H9 (cell line): Measurements from ENCODE around the gene ZFR2. TPM values are rescaled to one million over a fixed set of nuclear protein-coding genes. Genes with fewer than 3 reads are reported as not detected.

Source experiments
- DNase-seq: peaks from one replicate; pipeline ENCODE4 v3.0.0-alpha.2; 2017
- H2AFZ ChIP-seq: one replicate; pipeline ENCODE4 v1.6.1; 2013; ENCODE audit warnings: mild to moderate bottlenecking, low read length, control low read depth, moderate library complexity
- H2AK5ac ChIP-seq: 2 replicates; pipeline ENCODE4 v1.6.1; 2013; ENCODE audit warnings: low read length, control low read depth, mixed read lengths; ENCODE audit not compliant: insufficient read length
- H2BK120ac ChIP-seq: one replicate; pipeline ENCODE4 v1.6.1; 2013; ENCODE audit warnings: low read depth, mild to moderate bottlenecking, low read length, control low read depth, inconsistent platforms; ENCODE audit not compliant: poor library complexity, severe bottlenecking
- H2BK12ac ChIP-seq: 2 replicates; pipeline ENCODE4 v1.6.1; 2013; ENCODE audit warnings: low read length, control low read depth, mixed read lengths, low read depth; ENCODE audit not compliant: insufficient read length
- H2BK15ac ChIP-seq: 2 replicates; pipeline ENCODE4 v1.6.1; 2013; ENCODE audit warnings: low read depth, low read length, control low read depth
- H2BK20ac ChIP-seq: one replicate; pipeline ENCODE4 v1.6.1; 2013; ENCODE audit warnings: low read depth, mild to moderate bottlenecking, low read length, control low read depth, inconsistent platforms; ENCODE audit not compliant: poor library complexity, severe bottlenecking
- H2BK5ac ChIP-seq: 2 replicates; pipeline ENCODE4 v1.6.1; 2013; ENCODE audit warnings: low read length, control low read depth, mixed read lengths; ENCODE audit not compliant: insufficient read length
- H3K14ac ChIP-seq: 2 replicates; pipeline ENCODE4 v1.6.1; 2013; ENCODE audit warnings: low read length, control low read depth; ENCODE audit not compliant: insufficient read depth
- H3K18ac ChIP-seq: 2 replicates; pipeline ENCODE4 v1.6.1; 2013; ENCODE audit warnings: low read depth, mild to moderate bottlenecking, mixed read lengths, low read length, control low read depth; ENCODE audit not compliant: insufficient read length
- H3K23ac ChIP-seq: 2 replicates; pipeline ENCODE4 v1.6.1; 2013; ENCODE audit warnings: low read length, control low read depth, mixed read lengths, low read depth; ENCODE audit not compliant: insufficient read length
- H3K23me2 ChIP-seq: 2 replicates; pipeline ENCODE4 v1.6.1; 2013; ENCODE audit warnings: low read depth, mild to moderate bottlenecking, mixed read lengths, low read length, control low read depth; ENCODE audit not compliant: insufficient read length, poor library complexity, severe bottlenecking
- H3K27ac ChIP-seq: 2 replicates; pipeline ENCODE4 v1.5.1; 2013; ENCODE audit warnings: low read length, control low read depth, mixed read lengths, low read depth; ENCODE audit not compliant: insufficient read length
- H3K27me3 ChIP-seq: 2 replicates; pipeline ENCODE4 v1.6.1; 2013; ENCODE audit warnings: low read length, control low read depth, inconsistent platforms; ENCODE audit not compliant: insufficient read depth
- H3K4ac ChIP-seq: 2 replicates; pipeline ENCODE4 v1.6.1; 2013; ENCODE audit warnings: low read depth, mild to moderate bottlenecking, control low read depth, inconsistent platforms, low read length, moderate library complexity
- H3K4me1 ChIP-seq: 2 replicates; pipeline ENCODE4 v1.6.1; 2013; ENCODE audit warnings: low read length, control low read depth, inconsistent platforms; ENCODE audit not compliant: insufficient read depth
- H3K4me2 ChIP-seq: 2 replicates; pipeline ENCODE4 v1.6.1; 2013; ENCODE audit warnings: low read length, control low read depth, mixed read lengths; ENCODE audit not compliant: insufficient read length, insufficient read depth
- H3K56ac ChIP-seq: 2 replicates; pipeline ENCODE4 v1.6.1; 2013; ENCODE audit warnings: low read depth, mild to moderate bottlenecking, mixed read lengths, low read length, control low read depth; ENCODE audit not compliant: insufficient read length
- H3K79me1 ChIP-seq: 2 replicates; pipeline ENCODE4 v1.6.1; 2013; ENCODE audit warnings: low read depth, mild to moderate bottlenecking, moderate library complexity, low read length, control low read depth, inconsistent platforms; ENCODE audit not compliant: insufficient read depth, poor library complexity, severe bottlenecking
- H3K79me2 ChIP-seq: 2 replicates; pipeline ENCODE4 v1.6.1; 2013; ENCODE audit warnings: low read length, control low read depth, inconsistent platforms; ENCODE audit not compliant: insufficient read depth
- H3K9ac ChIP-seq: 2 replicates; pipeline ENCODE4 v1.6.1; 2013; ENCODE audit warnings: low read length, control low read depth, mixed read lengths; ENCODE audit not compliant: insufficient read length; ENCODE audit errors: extremely low read depth
- H3K9me3 ChIP-seq: one replicate; pipeline ENCODE4 v1.6.1; 2013; ENCODE audit warnings: low read depth, low read length, inconsistent platforms; ENCODE audit not compliant: control insufficient read depth
- H3T11ph ChIP-seq: one replicate; pipeline ENCODE4 v1.6.1; 2013; ENCODE audit warnings: mild to moderate bottlenecking, low read length, control low read depth, inconsistent platforms
- H4K20me1 ChIP-seq: one replicate; pipeline ENCODE4 v1.6.1; 2013; ENCODE audit not compliant: control insufficient read depth, insufficient read length, insufficient read depth
- H4K5ac ChIP-seq: 2 replicates; pipeline ENCODE4 v1.6.1; 2013; ENCODE audit warnings: low read depth, mild to moderate bottlenecking, mixed read lengths, low read length, control low read depth; ENCODE audit not compliant: insufficient read length
- H4K8ac ChIP-seq: replicated peaks from 2 replicates; pipeline ENCODE4 v1.6.1; 2013; ENCODE audit warnings: low read length, control low read depth, mixed read lengths, low read depth; ENCODE audit not compliant: insufficient read length
- H4K91ac ChIP-seq: 2 replicates; pipeline ENCODE4 v1.6.1; 2013; ENCODE audit warnings: low read depth, mild to moderate bottlenecking, moderate library complexity, mixed read lengths, low read length, control low read depth; ENCODE audit not compliant: insufficient read length
- H3K27ac Mint-ChIP-seq, 3 experiments: 2 replicates in 2 of 3; 3 replicates in 1 of 3; pipeline ENCODE4 v1.8.0; 2020 to 2021; ENCODE audit warnings: mixed read lengths in 3 of 3, mild to moderate bottlenecking in 1 of 3, moderate library complexity in 1 of 3
- H3K27me3 Mint-ChIP-seq: 2 replicates; pipeline ENCODE4 v1.8.0; 2021; ENCODE audit warnings: low read depth, mild to moderate bottlenecking, moderate library complexity, mixed read lengths
- H3K36me3 Mint-ChIP-seq, 3 experiments: 2 replicates in 2 of 3; 3 replicates in 1 of 3; pipeline ENCODE4 v1.8.0; 2020 to 2021; ENCODE audit warnings: low read depth in 3 of 3, mixed read lengths in 3 of 3; ENCODE audit not compliant: insufficient read depth in 1 of 3
- H3K4me1 Mint-ChIP-seq, 2 experiments: 2 replicates each; pipeline ENCODE4 v1.8.0; 2020; ENCODE audit warnings: mixed read lengths in 2 of 2
- H3K4me3 Mint-ChIP-seq, 2 experiments: 2 replicates in 1 of 2; 3 replicates in 1 of 2; pipeline ENCODE4 v1.8.0; 2020 to 2021; ENCODE audit warnings: mild to moderate bottlenecking in 2 of 2, mixed read lengths in 2 of 2, moderate library complexity in 1 of 2
- H3K9me3 Mint-ChIP-seq, 2 experiments: 2 replicates in 1 of 2; 3 replicates in 1 of 2; pipeline ENCODE4 v1.8.0; 2020; ENCODE audit warnings: mild to moderate bottlenecking in 2 of 2, mixed read lengths in 2 of 2, moderate library complexity in 1 of 2
- WGBS: extraction: QIAGEN DNeasy Blood & Tissue Kit; methylation state at CpG from one replicate; pipeline ENCODE4 v1.1.7; 2013; ENCODE audit warnings: missing lambda C conversion rate, low lambda C conversion rate, mixed read lengths; ENCODE audit not compliant: insufficient read length; ENCODE audit errors: extremely low coverage; 5-methylcytosine and 5-hydroxymethylcytosine counted together
- total RNA-seq: library from RNA; stranded (reverse); gene quantifications from 2 replicates; pipeline ENCODE4 v1.2.1, GENCODE V29; 2021
- TF ChIP-seq, protein P1 (sequence below): fragments of 200-600 bp; sonication (generic); conservative IDR thresholded peaks from 3 replicates; pipeline ENCODE4 v1.8.0; 2021; ENCODE audit warnings: antibody characterized with exemption, mild to moderate bottlenecking

ZFR2 gene
- total RNA-seq, 1 experiment from 2014 or later: 18.3 TPM

DNA sequence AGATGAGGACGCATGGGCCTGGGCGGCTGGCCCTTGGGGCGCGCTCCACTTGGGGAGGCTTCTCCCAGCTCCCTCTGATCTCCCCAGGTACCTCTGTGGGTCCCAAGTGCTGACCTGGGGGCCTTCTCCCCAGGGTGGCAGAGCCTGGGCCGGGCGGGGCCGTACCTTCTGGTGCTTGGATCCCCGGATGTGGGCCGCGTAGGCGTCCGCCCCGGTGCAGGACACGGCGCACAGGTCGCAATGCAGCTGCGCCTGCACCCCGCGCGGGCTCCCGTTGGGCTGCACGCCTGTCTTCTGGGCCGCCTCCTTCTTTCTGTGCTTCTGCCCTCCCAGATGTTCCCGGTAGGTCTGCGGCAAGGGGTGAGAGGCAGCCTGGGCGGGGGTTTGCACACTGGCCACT lies 41.5 kb downstream of the ZFR2 start:
- H3K27ac Mint-ChIP-seq: no peak overlapping the region
- Histone ChIP-seq H3K18ac (no peak overlapping the region), H3T11ph (no peak overlapping the region), H3K79me2 (no peaks in the 10 kb centered on the region), H2AFZ (no peak overlapping the region), H3K14ac (no peak overlapping the region), H3K4ac (no peak overlapping the region), H2BK15ac (no peak overlapping the region), H3K56ac (no peak overlapping the region), H3K23ac (no peak overlapping the region), H2AK5ac (no peak overlapping the region), H3K9me3 (no peaks in the 10 kb centered on the region), H2BK20ac (no peak overlapping the region), H2BK120ac (no peak overlapping the region), H3K27ac (no peak overlapping the region), H3K27me3 (no peaks in the 10 kb centered on the region), H3K9ac (no peak overlapping the region), H4K91ac (no peak overlapping the region), H3K4me1 (no peaks in the 10 kb centered on the region), H3K23me2 (no peaks in the 10 kb centered on the region), H4K5ac (no peak overlapping the region), H4K20me1 (no peaks in the 10 kb centered on the region), H2BK12ac (no peak overlapping the region), H4K8ac (no peak overlapping the region), H3K4me2 (no peak overlapping the region), H2BK5ac (no peak overlapping the region), H3K79me1 (no peaks in the 10 kb centered on the region)
- H3K36me3 Mint-ChIP-seq: no peaks in the 10 kb centered on the region; a peak in 1 of 7 replicates
- TF ChIP-seq, protein P1, sequence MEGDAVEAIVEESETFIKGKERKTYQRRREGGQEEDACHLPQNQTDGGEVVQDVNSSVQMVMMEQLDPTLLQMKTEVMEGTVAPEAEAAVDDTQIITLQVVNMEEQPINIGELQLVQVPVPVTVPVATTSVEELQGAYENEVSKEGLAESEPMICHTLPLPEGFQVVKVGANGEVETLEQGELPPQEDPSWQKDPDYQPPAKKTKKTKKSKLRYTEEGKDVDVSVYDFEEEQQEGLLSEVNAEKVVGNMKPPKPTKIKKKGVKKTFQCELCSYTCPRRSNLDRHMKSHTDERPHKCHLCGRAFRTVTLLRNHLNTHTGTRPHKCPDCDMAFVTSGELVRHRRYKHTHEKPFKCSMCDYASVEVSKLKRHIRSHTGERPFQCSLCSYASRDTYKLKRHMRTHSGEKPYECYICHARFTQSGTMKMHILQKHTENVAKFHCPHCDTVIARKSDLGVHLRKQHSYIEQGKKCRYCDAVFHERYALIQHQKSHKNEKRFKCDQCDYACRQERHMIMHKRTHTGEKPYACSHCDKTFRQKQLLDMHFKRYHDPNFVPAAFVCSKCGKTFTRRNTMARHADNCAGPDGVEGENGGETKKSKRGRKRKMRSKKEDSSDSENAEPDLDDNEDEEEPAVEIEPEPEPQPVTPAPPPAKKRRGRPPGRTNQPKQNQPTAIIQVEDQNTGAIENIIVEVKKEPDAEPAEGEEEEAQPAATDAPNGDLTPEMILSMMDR: no peak
- no peak overlapping the region for H3K4me3 Mint-ChIP-seq
- no CpG with 5 or more reads among the region's 26 CpGs for WGBS
- DNase-seq: no peak
- no peaks in the 10 kb centered on the region for H3K4me1 Mint-ChIP-seq
- no peaks in the 10 kb centered on the region for H3K9me3 Mint-ChIP-seq
- H3K27me3 Mint-ChIP-seq: peaks cover 15% of the 10 kb centered on the region
